GM21515 (cell line): ENCODE measurements around the gene FARP2.
"Not testable (repeated sequence)": the region's sequence is repeated elsewhere in the genome, so short reads cannot be mapped to it uniquely, and the experiment has no call there.

Experiments
- ATAC-seq: cut with Tn5 transposase; IDR thresholded peaks from one replicate; pipeline ENCODE4 v1.9.1; 2021; ENCODE audit not compliant: unreplicated experiment

The FARP2 gene

GRCh38 chr2:241500016-241500415 is 143.9 kb downstream of the FARP2 start:
- ATAC-seq: no peak

DNA sequence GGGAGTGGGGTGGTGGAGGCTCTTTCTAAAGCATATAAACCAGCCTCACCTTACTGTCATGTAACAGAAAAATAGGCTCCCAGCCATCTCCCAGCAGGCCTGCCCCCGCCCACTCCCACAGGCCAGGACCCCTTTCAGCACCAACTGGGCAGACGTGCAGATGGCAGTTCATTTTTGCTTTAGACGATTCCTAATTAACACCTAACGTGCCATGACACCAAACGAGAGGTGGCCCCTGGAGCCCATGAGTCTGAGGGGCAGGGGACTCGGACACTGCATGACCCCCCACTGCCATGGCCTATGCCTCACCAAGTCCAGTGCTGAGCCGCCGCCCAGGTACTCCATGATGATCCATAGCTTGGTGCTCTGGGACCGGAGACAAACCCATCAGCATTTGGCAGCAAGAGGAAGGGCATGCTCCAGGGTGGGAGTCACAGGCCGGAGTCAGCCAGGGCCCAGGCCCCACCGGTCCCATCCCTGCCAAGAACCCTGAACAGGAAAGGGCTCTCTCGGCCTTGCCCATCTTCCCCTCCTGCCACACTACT is 144.4 kb downstream of the FARP2 start:
- ATAC-seq: no peak

- no peak for ATAC-seq
Measured at GRCh38 chr2:241501099-241501541, 145.0 kb downstream of the FARP2 start.

GRCh38 chr2:241501551-241501950 is 145.5 kb downstream of the FARP2 start:
- no peak for ATAC-seq

DNA sequence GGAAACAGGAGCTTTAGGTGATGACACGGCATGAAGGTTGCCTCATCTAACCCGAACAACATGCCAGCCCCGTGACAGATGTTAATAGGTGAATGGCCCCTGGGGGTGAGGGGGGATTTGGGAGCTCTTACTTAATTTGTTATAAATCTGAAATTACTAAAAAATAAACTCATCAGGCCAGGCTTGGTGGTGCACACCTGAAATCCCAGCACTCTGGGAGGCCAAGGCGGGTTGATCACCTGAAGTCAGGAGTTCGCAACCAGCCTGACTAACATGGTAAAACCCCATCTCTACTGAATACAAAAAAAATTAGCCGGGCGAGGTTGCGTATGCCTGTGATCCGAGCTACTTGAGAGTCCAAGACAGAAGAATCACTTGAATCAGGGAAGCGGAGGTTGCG is 146.2 kb downstream of the FARP2 start:
- ATAC-seq: no peak

GRCh38 chr2:241503776-241504392 is 147.8 kb downstream of the FARP2 start:
- no peak for ATAC-seq

- no peak for ATAC-seq
Measured at GRCh38 chr2:241505086-241505780, 149.1 kb downstream of the FARP2 start.

GRCh38 chr2:241505781-241506201 is 149.7 kb downstream of the FARP2 start:
- ATAC-seq: no peak

- ATAC-seq: not testable (repeated sequence)
Measured at GRCh38 chr2:241506317-241506716, 150.2 kb downstream of the FARP2 start.

GRCh38 chr2:241506793-241507429 is 150.8 kb downstream of the FARP2 start:
- no peak for ATAC-seq

DNA sequence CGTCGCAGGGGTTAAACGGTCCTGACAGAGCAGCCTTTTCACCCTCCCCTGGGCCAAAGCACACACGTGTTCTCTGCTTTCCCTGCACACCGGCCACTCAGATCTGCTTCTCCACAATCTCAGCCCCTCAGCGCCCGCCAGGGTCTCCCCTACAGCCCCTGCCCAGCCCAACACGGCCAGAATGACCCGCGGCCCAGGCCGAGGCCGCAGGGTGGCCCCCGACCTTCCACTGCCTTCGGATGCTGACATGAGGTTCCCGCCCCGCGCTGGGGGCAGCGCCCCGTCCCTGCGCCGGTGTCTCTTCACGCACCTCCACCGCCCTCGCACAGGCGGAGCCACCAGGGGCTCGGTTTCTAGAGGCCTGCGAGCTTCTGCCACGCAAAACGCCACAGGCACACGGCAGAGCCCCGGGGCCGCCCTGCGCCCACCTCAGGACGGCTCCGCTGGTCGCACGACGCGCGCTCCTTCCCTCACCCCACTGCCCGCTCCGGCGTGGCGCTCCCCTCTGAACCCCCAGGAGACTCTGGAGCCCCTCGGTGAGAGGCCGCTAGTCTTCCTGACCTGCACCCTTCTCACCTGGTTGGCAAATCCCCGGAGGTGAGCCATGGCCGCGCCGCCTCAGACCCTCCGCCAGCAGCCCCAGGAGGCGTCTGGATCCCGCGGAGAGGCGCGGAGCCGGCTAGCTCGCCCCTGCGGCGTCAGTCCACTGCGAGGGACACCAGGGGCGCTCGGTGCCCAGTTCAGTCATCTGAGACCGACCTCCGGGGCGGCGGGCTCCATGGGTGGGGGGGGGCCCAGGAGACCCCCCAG is 151.6 kb downstream of the FARP2 start:
- ATAC-seq: peak; percentile 18

GRCh38 chr2:241508240-241509154 is 152.4 kb downstream of the FARP2 start, which contains the start of gene STK25:
Gene STK25, minus strand, starts transcription at chr2:241508584. Its CDS starts 549 bp downstream, at chr2:241508035.
- peak; percentile 89 for ATAC-seq

GRCh38 chr2:241509155-241509784 is 153.2 kb downstream of the FARP2 start:
- ATAC-seq: no peak

DNA sequence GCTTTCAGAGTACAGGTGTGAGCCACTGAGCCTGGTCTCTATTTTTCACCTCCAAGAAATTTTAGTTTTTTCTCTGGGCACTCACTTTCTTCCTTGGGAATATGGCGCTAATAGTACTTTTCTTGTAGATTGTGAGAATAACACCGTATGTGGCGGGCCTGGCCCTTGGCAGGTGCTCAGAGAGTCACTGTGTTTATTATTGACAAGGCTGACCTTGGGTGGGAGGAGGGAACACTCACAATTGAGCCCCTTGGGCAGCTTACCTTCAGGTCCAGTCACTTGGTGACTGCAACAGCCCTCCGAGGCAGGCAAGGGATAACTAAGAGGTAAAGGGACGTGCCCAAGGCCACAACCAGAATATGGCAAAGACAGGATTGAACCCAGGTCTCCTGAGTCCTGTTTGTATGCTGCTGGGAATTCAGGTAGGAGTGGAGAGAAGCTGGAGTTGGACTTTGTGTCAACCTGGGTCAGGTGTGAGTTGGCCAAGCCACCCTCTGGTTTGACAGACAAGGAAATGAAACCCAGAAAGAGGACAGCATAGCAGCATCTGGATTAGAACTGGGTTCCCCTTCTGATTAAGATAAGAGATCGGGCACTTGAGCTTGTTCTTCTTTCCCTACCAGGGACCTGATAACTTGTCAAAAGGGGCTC is 155.1 kb downstream of the FARP2 start:
- no peak for ATAC-seq

- ATAC-seq: no peak
Measured at GRCh38 chr2:241514553-241514952, 158.5 kb downstream of the FARP2 start.

GRCh38 chr2:241514986-241515737 is 159.1 kb downstream of the FARP2 start:
- peak; percentile 62 for ATAC-seq

DNA sequence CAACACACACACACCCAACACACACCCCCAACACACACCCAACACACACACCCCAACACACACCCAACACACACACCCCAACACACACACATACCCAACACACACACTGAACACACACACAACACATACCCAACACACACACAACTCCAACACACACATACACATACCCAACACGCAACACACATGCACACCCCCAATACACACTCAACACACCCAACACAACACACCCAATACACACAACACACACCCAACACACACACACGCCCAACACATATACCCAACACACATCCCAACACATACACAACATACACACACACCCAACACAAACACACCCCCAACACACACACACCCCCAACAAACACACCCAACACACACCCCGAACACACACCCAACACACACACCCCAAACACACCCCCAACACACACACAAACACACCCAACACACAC is 160.5 kb downstream of the FARP2 start:
- ATAC-seq: no peak

- ATAC-seq: no peak
Measured at GRCh38 chr2:241517297-241517696, 161.2 kb downstream of the FARP2 start.
